ENCODE measurements around the gene SFMBT2. TPM values are rescaled to one million over a fixed set of nuclear protein-coding genes. Genes with fewer than 3 reads are reported as not detected.

The SFMBT2 gene
- total and polyA plus RNA-seq, 4 donors = 2.9 to 11.0 (median 6.5) TPM

DNA sequence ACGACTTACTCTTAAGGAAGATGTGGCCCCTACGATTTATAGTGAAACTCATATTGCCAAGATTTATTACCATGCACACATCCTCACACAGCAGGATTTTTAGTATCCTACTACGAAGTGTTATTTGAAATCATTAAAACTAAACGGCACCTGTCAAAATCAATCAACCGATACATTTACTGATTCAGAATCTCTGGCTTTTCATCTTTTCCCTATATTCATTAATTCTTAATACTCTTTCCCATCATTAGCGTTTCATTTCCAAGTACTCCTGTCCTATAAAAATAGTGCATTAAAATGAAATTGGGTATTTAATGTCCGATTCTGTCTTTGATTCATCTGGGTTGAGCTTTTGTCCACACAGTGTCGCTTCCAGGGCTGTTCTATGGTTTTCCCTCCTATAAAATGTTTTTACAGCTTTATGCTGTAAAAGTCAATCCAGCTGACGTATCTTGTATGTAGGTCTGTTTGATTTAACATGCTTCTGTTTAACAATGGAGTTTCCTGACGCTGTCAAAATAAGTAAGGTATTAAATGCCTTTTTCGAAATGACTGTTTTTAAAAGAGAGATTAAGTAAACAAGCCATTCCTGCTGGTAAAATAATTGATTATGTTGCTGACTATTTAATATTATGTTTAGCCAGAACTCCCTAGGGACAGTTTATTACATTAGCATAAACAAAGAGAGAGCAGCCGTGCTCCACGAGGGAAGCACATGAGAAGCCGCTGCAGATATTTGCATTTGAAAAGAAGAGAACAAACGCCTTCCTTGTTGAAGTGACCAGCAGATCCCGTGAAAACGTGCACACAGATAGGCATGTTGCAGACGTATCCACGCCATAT lies 22.3 kb upstream of the SFMBT2 start:
- 36 to 59% methylated on average over 19 of the region's 19 CpGs for WGBS, 2 donors
- no peak overlapping the region for H3K4me3 ChIP-seq
- no peak overlapping the region for H3K9ac ChIP-seq (ENCODE audit: insufficient read depth in 1 of 2, low read length in 2 of 2)
- no peaks in the 10 kb centered on the region for H3K36me3 ChIP-seq (ENCODE audit: control insufficient read depth in 4 of 4, insufficient read depth in 4 of 4, low read length in 4 of 4)
- H3K27ac ChIP-seq (ENCODE audit: low read depth in 1 of 2, low read length in 1 of 2) = no peak overlapping the region
- no peaks in the 10 kb centered on the region for H3K9me3 ChIP-seq (ENCODE audit: control insufficient read depth in 4 of 4, insufficient read depth in 3 of 4, low read length in 3 of 4)
- DNase-seq (peak; percentile 25 to 67 (median 67)), ATAC-seq (ENCODE audit: insufficient read depth, low FRiP score) (no peak)
- H3K4me1 ChIP-seq (ENCODE audit: control insufficient read depth in 5 of 5, insufficient read depth in 5 of 5, low read length in 5 of 5) = peaks cover 0 to 12% (median 0%) of the 10 kb centered on the region in 5 donors
- TF ChIP-seq, protein P1, sequence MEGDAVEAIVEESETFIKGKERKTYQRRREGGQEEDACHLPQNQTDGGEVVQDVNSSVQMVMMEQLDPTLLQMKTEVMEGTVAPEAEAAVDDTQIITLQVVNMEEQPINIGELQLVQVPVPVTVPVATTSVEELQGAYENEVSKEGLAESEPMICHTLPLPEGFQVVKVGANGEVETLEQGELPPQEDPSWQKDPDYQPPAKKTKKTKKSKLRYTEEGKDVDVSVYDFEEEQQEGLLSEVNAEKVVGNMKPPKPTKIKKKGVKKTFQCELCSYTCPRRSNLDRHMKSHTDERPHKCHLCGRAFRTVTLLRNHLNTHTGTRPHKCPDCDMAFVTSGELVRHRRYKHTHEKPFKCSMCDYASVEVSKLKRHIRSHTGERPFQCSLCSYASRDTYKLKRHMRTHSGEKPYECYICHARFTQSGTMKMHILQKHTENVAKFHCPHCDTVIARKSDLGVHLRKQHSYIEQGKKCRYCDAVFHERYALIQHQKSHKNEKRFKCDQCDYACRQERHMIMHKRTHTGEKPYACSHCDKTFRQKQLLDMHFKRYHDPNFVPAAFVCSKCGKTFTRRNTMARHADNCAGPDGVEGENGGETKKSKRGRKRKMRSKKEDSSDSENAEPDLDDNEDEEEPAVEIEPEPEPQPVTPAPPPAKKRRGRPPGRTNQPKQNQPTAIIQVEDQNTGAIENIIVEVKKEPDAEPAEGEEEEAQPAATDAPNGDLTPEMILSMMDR (IDR thresholded peaks at IDR 0.05; ENCODE audit: control extremely low read depth, extremely low read depth) = no peak
- H3K27me3 ChIP-seq (ENCODE audit: control insufficient read depth in 3 of 3, insufficient read depth in 3 of 3, low read length in 2 of 3) = peaks cover 0 to 7% (median 3%) of the 10 kb centered on the region in 3 donors

DNA sequence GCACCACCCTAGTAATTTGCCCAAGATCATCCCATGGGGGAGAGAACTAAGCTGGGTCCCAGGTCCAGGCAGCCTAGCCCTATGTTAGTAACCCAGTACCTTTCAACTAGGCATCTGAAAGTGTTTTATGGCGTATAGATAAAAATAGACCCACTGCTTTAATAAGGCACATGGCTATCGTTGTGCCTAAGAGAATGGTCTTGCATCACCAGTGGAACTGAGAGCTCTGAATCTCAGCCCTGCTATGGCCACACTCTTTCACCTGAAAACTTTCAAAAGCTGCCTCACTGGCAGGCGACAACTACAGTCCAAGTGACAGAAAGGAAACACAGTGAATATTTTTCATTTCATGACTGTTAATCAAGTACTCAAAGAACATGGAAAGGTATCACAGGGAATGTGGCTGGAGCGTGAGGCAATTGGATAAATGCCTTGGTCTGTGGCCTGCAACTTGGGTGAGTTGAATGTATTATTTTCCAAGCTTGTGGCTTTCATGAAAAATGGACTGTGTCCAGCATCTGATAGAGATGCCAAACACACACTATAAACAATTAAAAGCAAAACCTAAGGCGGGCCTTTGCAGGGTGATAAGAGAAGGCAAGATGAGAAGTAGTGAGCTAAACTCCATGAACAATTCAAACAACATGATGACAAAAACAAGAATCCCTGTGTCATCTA lies 18.0 kb upstream of the SFMBT2 start:
- 72 to 81% methylated on average over 5 of the region's 5 CpGs for WGBS, 2 donors
- Histone ChIP-seq H3K4me1 (ENCODE audit: control insufficient read depth in 5 of 5, insufficient read depth in 5 of 5, low read length in 5 of 5) (peaks cover 0 to 9% (median 0%) of the 10 kb centered on the region in 5 donors), H3K36me3 (ENCODE audit: control insufficient read depth in 4 of 4, insufficient read depth in 4 of 4, low read length in 4 of 4) (no peaks in the 10 kb centered on the region), H3K27ac (ENCODE audit: low read depth in 1 of 2, low read length in 1 of 2) (no peak overlapping the region), H3K9me3 (ENCODE audit: control insufficient read depth in 4 of 4, insufficient read depth in 3 of 4, low read length in 3 of 4) (no peaks in the 10 kb centered on the region), H3K27me3 (ENCODE audit: control insufficient read depth in 3 of 3, insufficient read depth in 3 of 3, low read length in 2 of 3) (peaks cover 0 to 20% (median 4%) of the 10 kb centered on the region in 3 donors), H3K9ac (ENCODE audit: insufficient read depth in 1 of 2, low read length in 2 of 2) (no peak overlapping the region), H3K4me3 (no peak overlapping the region)
- no peak for ATAC-seq (ENCODE audit: insufficient read depth, low FRiP score)
- TF ChIP-seq, protein P1 (IDR thresholded peaks at IDR 0.05; ENCODE audit: control extremely low read depth, extremely low read depth) = no peak
- DNase-seq = no peak

DNA sequence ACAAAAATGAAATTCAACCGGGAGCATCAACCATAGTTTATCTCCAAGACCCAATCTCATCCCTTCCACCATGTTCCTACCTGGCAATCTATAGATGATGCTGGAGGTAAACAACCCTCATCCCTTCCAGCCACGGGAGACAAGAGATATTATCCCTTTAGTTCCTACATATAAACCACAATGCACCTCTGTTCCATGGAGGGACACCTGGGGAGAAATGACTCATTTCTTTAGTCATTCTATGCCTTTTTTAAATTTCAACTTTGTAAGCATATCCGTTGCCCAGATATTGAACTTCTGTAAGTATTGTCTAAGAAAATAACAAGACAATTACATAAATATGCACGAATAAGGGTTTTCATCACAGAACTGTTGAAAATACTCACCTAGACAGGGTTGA lies 15.5 kb upstream of the SFMBT2 start:
- no peak overlapping the region for H3K9ac ChIP-seq (ENCODE audit: insufficient read depth in 1 of 2, low read length in 2 of 2)
- DNase-seq (no peak), ATAC-seq (ENCODE audit: insufficient read depth, low FRiP score) (no peak)
- no peak overlapping the region for H3K27ac ChIP-seq (ENCODE audit: low read depth in 1 of 2, low read length in 1 of 2)
- WGBS, 2 donors = 89 to 94% methylated on average over 4 of the region's 4 CpGs
- H3K4me3 ChIP-seq = no peak overlapping the region
- TF ChIP-seq, protein P1 (IDR thresholded peaks at IDR 0.05; ENCODE audit: control extremely low read depth, extremely low read depth) = no peak
- H3K27me3 ChIP-seq (ENCODE audit: control insufficient read depth in 3 of 3, insufficient read depth in 3 of 3, low read length in 2 of 3) = peaks cover 0 to 25% (median 8%) of the 10 kb centered on the region in 3 donors
- H3K9me3 ChIP-seq (ENCODE audit: control insufficient read depth in 4 of 4, insufficient read depth in 3 of 4, low read length in 3 of 4) = no peaks in the 10 kb centered on the region
- no peaks in the 10 kb centered on the region for H3K36me3 ChIP-seq (ENCODE audit: control insufficient read depth in 4 of 4, insufficient read depth in 4 of 4, low read length in 4 of 4)
- H3K4me1 ChIP-seq (ENCODE audit: control insufficient read depth in 5 of 5, insufficient read depth in 5 of 5, low read length in 5 of 5) = no peaks in the 10 kb centered on the region

Data from lung (tissue), 12 donors.